Endothelial cell of umbilical vein (primary cell): ENCODE results near the gene SLC10A1. TPM values are rescaled to one million over a fixed set of nuclear protein-coding genes. Genes with fewer than 3 reads are reported as not detected.

ENCODE experiments used
- BruUV-seq: library from RNA; stranded (reverse); fragments of 400-500 nt; replicated peaks from 2 replicates; lab custom pipeline; 2021; lab: Mats Ljungman, UMichigan
- CTCF ChIA-PET: fragments of 300-600, 350-600 bp; sonication (Branson Sonifier 250); formaldehyde crosslinking; loops from one replicate; lab custom pipeline; 2021; ENCODE audit warnings: antibody characterized with exemption, inconsistent platforms; lab: Charles Lee
- POLR2A ChIA-PET: fragments of 300-600, 350-600 bp; sonication (Branson Sonifier 250); formaldehyde crosslinking; loops from one replicate; lab custom pipeline; 2021; ENCODE audit warnings: antibody characterized with exemption, inconsistent platforms; lab: Charles Lee
- DNase-seq: peaks from one replicate; pipeline ENCODE4 v3.0.0-alpha.2; 2011; ENCODE audit warnings: low read depth, low spot score
- FAIRE-seq: peaks from 2 replicates; lab custom pipeline; 2011; peaks lifted over from hg19 to GRCh38; lab: Jason Lieb, UNC
- H2AFZ ChIP-seq: 2 replicates; pipeline ENCODE4 v1.6.0; 2012; ENCODE audit warnings: low read depth, low read length, control low read depth, inconsistent platforms
- H3K27ac ChIP-seq: 2 replicates; pipeline ENCODE4 v1.5.1; 2011; ENCODE audit warnings: low read depth, mild to moderate bottlenecking, control low read depth, low read length, moderate library complexity; ENCODE audit not compliant: insufficient read depth
- H3K27me3 ChIP-seq, 2 experiments: 2 replicates each; pipeline versions ENCODE4 v1.6.0 to v1.6.1; 2011; ENCODE audit warnings: low read length in 2 of 2, mixed read lengths in 1 of 2; ENCODE audit not compliant: control insufficient read depth in 2 of 2, insufficient read depth in 2 of 2
- H3K36me3 ChIP-seq, 2 experiments: 2 replicates in 1 of 2; 3 replicates in 1 of 2; pipeline ENCODE4 v1.5.1; 2011; ENCODE audit warnings: low read length in 2 of 2, mild to moderate bottlenecking in 1 of 2, moderate library complexity in 1 of 2; ENCODE audit not compliant: control insufficient read depth in 2 of 2, insufficient read depth in 2 of 2; ENCODE audit errors: extremely low read depth in 1 of 2
- H3K4me1 ChIP-seq: 3 replicates; pipeline ENCODE4 v1.5.1; 2011; ENCODE audit warnings: mild to moderate bottlenecking, low read length; ENCODE audit not compliant: control insufficient read depth, insufficient read depth; ENCODE audit errors: extremely low read depth
- H3K4me2 ChIP-seq: 2 replicates; pipeline ENCODE4 v1.6.1; 2011; ENCODE audit warnings: low read length, control low read depth, mixed read lengths; ENCODE audit not compliant: insufficient read depth
- H3K4me3 ChIP-seq, 3 experiments: fragments of 200-600 bp in 1 of 3; sonication (generic), shearing (Covaris generic) in 1 of 3; replicated peaks in 1 of 3; 2 replicates each; pipeline ENCODE4 v1.5.1; 2011 to 2016; ENCODE audit warnings: control low read depth in 3 of 3, low read length in 3 of 3, mild to moderate bottlenecking in 2 of 3, inconsistent platforms in 1 of 3, low read depth in 1 of 3, moderate library complexity in 1 of 3; ENCODE audit not compliant: insufficient read depth in 1 of 3
- H3K79me2 ChIP-seq: 2 replicates; pipeline ENCODE4 v1.6.0; 2012; ENCODE audit warnings: low read length, inconsistent platforms; ENCODE audit not compliant: control insufficient read depth, insufficient read depth
- H3K9ac ChIP-seq: replicated peaks from 2 replicates; pipeline ENCODE3; 2011; ENCODE audit warnings: low read length, control low read depth; ENCODE audit not compliant: insufficient read depth; ENCODE audit errors: extremely low read depth
- H3K9me1 ChIP-seq: replicated peaks from 3 replicates; pipeline ENCODE4 v1.6.0; 2011; ENCODE audit warnings: mild to moderate bottlenecking, low read length; ENCODE audit not compliant: control insufficient read depth, insufficient read depth; ENCODE audit errors: extremely low read depth
- H3K9me3 ChIP-seq: replicated peaks from 2 replicates; pipeline ENCODE4 v1.5.1; 2012; ENCODE audit warnings: low read length, inconsistent platforms; ENCODE audit not compliant: control insufficient read depth, insufficient read depth
- H4K20me1 ChIP-seq: replicated peaks from 2 replicates; pipeline ENCODE3; 2011; ENCODE audit warnings: mild to moderate bottlenecking, low read length; ENCODE audit not compliant: control insufficient read depth, insufficient read depth; ENCODE audit errors: extremely low read depth
- CTCF ChIP-seq, 2 donors: IDR thresholded peaks; 1 replicate in 1 of 2; 2 replicates in 1 of 2; pipeline ENCODE4 v1.5.1; 2011; ENCODE audit warnings: low read length in 2 of 2, mild to moderate bottlenecking in 2 of 2, moderate library complexity in 2 of 2, control low read depth in 1 of 2, inconsistent platforms in 1 of 2, low read depth in 1 of 2; ENCODE audit not compliant: insufficient read depth in 1 of 2; ENCODE audit errors: extremely low read depth in 1 of 2
- EZH2 ChIP-seq: IDR thresholded peaks from 2 replicates; pipeline ENCODE4 v1.6.1; 2012; ENCODE audit warnings: borderline replicate concordance, low read depth, mild to moderate bottlenecking, moderate library complexity, low read length, inconsistent platforms; ENCODE audit not compliant: severe bottlenecking
- FOS ChIP-seq: IDR thresholded peaks from 2 replicates; pipeline ENCODE4 v1.6.1; 2011; ENCODE audit warnings: mild to moderate bottlenecking, low read length, moderate library complexity, borderline replicate concordance; ENCODE audit not compliant: insufficient read depth
- GATA2 ChIP-seq: IDR thresholded peaks from 2 replicates; pipeline ENCODE4 v1.7.0; 2011; ENCODE audit warnings: low read depth, mild to moderate bottlenecking, moderate library complexity, mixed read lengths, low read length; ENCODE audit not compliant: insufficient read length, insufficient read depth
- JUN ChIP-seq: IDR thresholded peaks from 2 replicates; pipeline ENCODE4 v1.6.1; 2011; ENCODE audit warnings: borderline replicate concordance, low read depth; ENCODE audit not compliant: insufficient read length, insufficient read depth
- MAX ChIP-seq: IDR thresholded peaks from 2 replicates; pipeline ENCODE4 v1.6.1; 2011; ENCODE audit not compliant: insufficient read depth, insufficient read length
- MYC ChIP-seq: IDR thresholded peaks from one replicate; pipeline ENCODE4 v1.6.1; 2011; ENCODE audit warnings: mild to moderate bottlenecking, low read depth, low read length
- POLR2A ChIP-seq: IDR thresholded peaks from 2 replicates; pipeline ENCODE4 v1.6.1; 2012; ENCODE audit warnings: low read depth, mild to moderate bottlenecking, control low read depth, low read length
- POLR2AphosphoS5 ChIP-seq: IDR thresholded peaks from 2 replicates; pipeline ENCODE4 v1.6.1; 2012; ENCODE audit warnings: low read depth, mild to moderate bottlenecking, control low read depth, low read length, moderate library complexity; ENCODE audit not compliant: insufficient read depth
- dilution Hi-C: fragments of 300-500 bp; cut with MboI; formaldehyde crosslinking; loops from one replicate; pipeline ENCODE4 v1.15.0; 2019; ENCODE audit warnings: low sequenced_read_pairs; ENCODE audit not compliant: extremely low pct_ligation_motif_present
- intact Hi-C: fragments of 100-400 bp; cut with micrococcal nuclease; formaldehyde crosslinking; loops from one replicate; pipeline ENCODE4 v1.10.0; 2022
- polyA plus RNA-seq, 4 experiments: library from polyadenylated mRNA; depleted of rRNA in 3 of 4; stranded (reverse) in 3 of 4; unstranded in 1 of 4; fragments of >200 nt; gene quantifications; 2 replicates each; pipeline versions ENCODE4 v1.2.1 to v1.2.3, GENCODE V29; 2011 to 2012; ENCODE audit warnings: missing spikeins in 1 of 4
- total RNA-seq: library from RNA; stranded (reverse); gene quantifications from 2 replicates; pipeline ENCODE4 v1.2.3, GENCODE V29; 2021

Gene SLC10A1
- total and polyA plus RNA-seq, 2 donors (not counting 3 experiments of a cell fraction or from before 2014, with no cell fraction given), result not detected

GRCh38 chr14:69753860-69754259 lies 43.2 kb downstream of the SLC10A1 start:
- no peak overlapping the region for H3K4me3 ChIP-seq
- TF ChIP-seq POLR2AphosphoS5 (no peak), JUN (no peak), MAX (no peak), POLR2A (no peak), MYC (no peak), EZH2 (no peak), GATA2 (no peak), CTCF (IDR thresholded peaks at IDR 0.05; ENCODE audit: extremely low read depth in 1 of 2, insufficient read depth in 1 of 2, low read depth in 1 of 2, low read length in 2 of 2) (no peak), FOS (no peak)
- intact Hi-C loops, result no loop called here
- DNase-seq, result no peak
- H3K4me1 ChIP-seq, result no peaks in the 10 kb centered on the region
- H3K27ac ChIP-seq, result no peak overlapping the region
- no peaks in the 10 kb centered on the region for H3K36me3 ChIP-seq
- no peaks in the 10 kb centered on the region for H3K27me3 ChIP-seq
- POLR2A ChIA-PET, result no interaction called here
- H3K9me1 ChIP-seq, result no peaks in the 10 kb centered on the region
- CTCF ChIA-PET, result no interaction called here
- H3K79me2 ChIP-seq, result no peaks in the 10 kb centered on the region
- H3K9me3 ChIP-seq, result no peaks in the 10 kb centered on the region
- no TSS peak for BruUV-seq
- no peak overlapping the region for H3K4me2 ChIP-seq
- H4K20me1 ChIP-seq, result no peaks in the 10 kb centered on the region
- no peak overlapping the region for H2AFZ ChIP-seq
- FAIRE-seq, result no peak
- dilution Hi-C loops, result no loop called here
- no peak overlapping the region for H3K9ac ChIP-seq
